ENCODE data around the gene ST7. TPM values are rescaled to one million over a fixed set of nuclear protein-coding genes. Genes with fewer than 3 reads are reported as not detected.
"Not testable (repeated sequence)": the region's sequence is repeated elsewhere in the genome, so short reads cannot be mapped to it uniquely, and the experiment has no call there.

Gene ST7
- total RNA-seq, 2 experiments from 2014 or later, result 13.2 to 14.1 TPM

- ChIA-PET CTCF (no interaction called here), POLR2A (no interaction called here)
Measured at GRCh38 chr7:116948934-116949333, 4.4 kb upstream of the ST7 start.

GRCh38 chr7:116949941-116950801, 3.1 kb upstream of the ST7 start:
- POLR2A ChIA-PET, result no interaction called here
- CTCF ChIA-PET, result no interaction called here

- CTCF ChIA-PET, result no interaction called here
- POLR2A ChIA-PET, result no interaction called here
Measured at GRCh38 chr7:116950889-116951351, 2.4 kb upstream of the ST7 start.

GRCh38 chr7:116951366-116952292, 1.7 kb upstream of the ST7 start:
- ChIA-PET POLR2A (no interaction called here), CTCF (no interaction called here)

GRCh38 chr7:116952635-116953371, 498 bp upstream of the ST7 start:
- ChIA-PET POLR2A (no interaction called here), CTCF (interaction anchor here (1.0 kb wide), 1 partner anchor 172 kb away, joined by 4 read pairs; no protein-coding TSS in a partner anchor)

GRCh38 chr7:116953906-116954838, 871 bp downstream of the ST7 start:
- ChIA-PET POLR2A (interaction anchor here (0.6 kb wide), 1 partner anchor 147 kb away, joined by 3 read pairs; no protein-coding TSS in a partner anchor), CTCF (interaction anchor here (1.0 to 1.5 kb wide), 2 partner anchors 22 to 170 kb away, joined by 4 to 5 read pairs; no protein-coding TSS in a partner anchor)

GRCh38 chr7:116955340-116955739, 2.0 kb downstream of the ST7 start:
- POLR2A ChIA-PET, result no interaction called here
- CTCF ChIA-PET, result no interaction called here

GRCh38 chr7:116955801-116956476, 2.6 kb downstream of the ST7 start:
- CTCF ChIA-PET, result interaction anchor here (0.5 to 0.7 kb wide), 2 partner anchors 76 to 88 kb away, joined by 3 to 4 read pairs; no protein-coding TSS in a partner anchor
- POLR2A ChIA-PET, result no interaction called here

- ChIA-PET POLR2A (no interaction called here), CTCF (interaction anchor here (0.5 to 0.7 kb wide), 2 partner anchors 76 to 89 kb away, joined by 3 to 4 read pairs; no protein-coding TSS in a partner anchor)
Measured at GRCh38 chr7:116956477-116956804, 3.1 kb downstream of the ST7 start.

GRCh38 chr7:116957874-116958273, 4.6 kb downstream of the ST7 start:
- ChIA-PET POLR2A (no interaction called here), CTCF (interaction anchor here (0.7 to 0.9 kb wide), 3 partner anchors 28 to 168 kb away, joined by 3 read pairs; no protein-coding TSS in a partner anchor)

- CTCF ChIA-PET, POLR2A ChIA-PET: not testable (repeated sequence)
Measured at GRCh38 chr7:116961966-116962673, 8.8 kb downstream of the ST7 start.

- POLR2A ChIA-PET, result no interaction called here
- CTCF ChIA-PET, result no interaction called here
Measured at GRCh38 chr7:116963234-116963633, 9.9 kb downstream of the ST7 start.

GRCh38 chr7:116966601-116967000, 13.3 kb downstream of the ST7 start:
- ChIA-PET POLR2A (no interaction called here), CTCF (no interaction called here)

- ChIA-PET POLR2A (no interaction called here), CTCF (no interaction called here)
Measured at GRCh38 chr7:116967254-116967922, 14.1 kb downstream of the ST7 start.

- POLR2A ChIA-PET, result no interaction called here
- CTCF ChIA-PET, result no interaction called here
Measured at GRCh38 chr7:116967983-116968382, 14.7 kb downstream of the ST7 start.

GRCh38 chr7:116968631-116969030, 15.3 kb downstream of the ST7 start:
- ChIA-PET CTCF (no interaction called here), POLR2A (no interaction called here)

GRCh38 chr7:116969371-116969902, 16.1 kb downstream of the ST7 start:
- CTCF ChIA-PET, result no interaction called here
- POLR2A ChIA-PET, result no interaction called here

Data from activated CD8-positive, alpha-beta memory T cell treated with anti-CD3 and anti-CD28 coated beads for 36 hours (primary cell).